K562 (cell line): Measurements from ENCODE around the gene CD40. TPM values are rescaled to one million over a fixed set of nuclear protein-coding genes. Genes with fewer than 3 reads are reported as not detected.

Experiments
- DIDO1 ChIP-seq: fragments of 450-650 bp; IDR thresholded peaks from 2 replicates; pipeline ENCODE4 v1.6.1; 2016; ENCODE audit warnings: low read depth, missing biosample characterization, missing genetic modification characterization
- POLR2AphosphoS2 ChIP-seq: IDR thresholded peaks from 2 replicates; pipeline ENCODE4 v1.6.1; 2012; ENCODE audit warnings: low read length, improper control_type of control experiment
- RFX7 ChIP-seq: fragments of 250-450 bp; sonication (Bioruptor Pico); IDR thresholded peaks from 2 replicates; pipeline ENCODE4 v1.5.1; 2021; ENCODE audit warnings: mild to moderate bottlenecking
- RREB1 ChIP-seq: fragments of 250-450 bp; sonication (Bioruptor Pico); IDR thresholded peaks from 2 replicates; pipeline ENCODE4 v1.4.0; 2020
- STAT5B ChIP-seq: fragments of 250-450 bp; sonication (Bioruptor Pico); IDR thresholded peaks from 2 replicates; pipeline ENCODE4 v1.8.0; 2021; ENCODE audit warnings: mild to moderate bottlenecking, inconsistent platforms
- ZNF133 ChIP-seq: fragments of 250-450 bp; sonication (Bioruptor Pico); IDR thresholded peaks from 2 replicates; pipeline ENCODE4 v1.4.0; 2020; ENCODE audit warnings: mild to moderate bottlenecking
- polyA plus RNA-seq, 8 experiments: library from polyadenylated mRNA; depleted of rRNA in 4 of 8; stranded (reverse) in 5 of 8; unstranded in 3 of 8; fragments of >200 nt; fragmentation: Nextera tagmentation in 2 of 8; fragmentation: Illumina TruSeq in 1 of 8; extraction: Ambion mirVana in 2 of 8; extraction: Trizol in 1 of 8; gene quantifications; 2 replicates each; pipeline versions ENCODE4 v1.2.1 to v1.2.3, GENCODE V29; 2011 to 2014; ENCODE audit warnings: inconsistent platforms in 1 of 8, missing spikeins in 1 of 8
- total RNA-seq, 7 experiments: library from RNA; depleted of rRNA in 6 of 7; stranded (reverse); fragments of >200 nt in 6 of 7; fragmentation: Illumina TruSeq in 2 of 7; extraction: Trizol in 2 of 7; gene quantifications; 2 replicates each; pipeline versions ENCODE4 v1.2.1 to v1.2.3, GENCODE V29; 2011 to 2021; ENCODE audit warnings: low replicate concordance in 1 of 7
- TF ChIP-seq, protein P1 (sequence below), 3 experiments: IDR thresholded peaks in 2 of 3; conservative IDR thresholded peaks in 1 of 3; 2 replicates each; pipeline ENCODE4 v1.5.1; 2011 to 2012; ENCODE audit warnings: low read length in 3 of 3, mild to moderate bottlenecking in 3 of 3, control low read depth in 2 of 3, improper control_type of control experiment in 1 of 3, inconsistent platforms in 1 of 3, low read depth in 1 of 3, mixed read lengths in 1 of 3, moderate library complexity in 1 of 3; ENCODE audit not compliant: insufficient read depth in 2 of 3

CD40 gene
- total and polyA plus RNA-seq, 9 of the 15 experiments (the other 6 are each of a cell fraction or from before 2014, with no cell fraction given): 0.76 to 3.7 (median 1.6) TPM

GRCh38 chr20:46087161-46087560 is 31.0 kb upstream of the CD40 start (continued):
- TF ChIP-seq RREB1 (CRISPR knock-in tag) (no peak), ZNF133 (CRISPR knock-in tag) (no peak), POLR2AphosphoS2 (no peak), RFX7 (CRISPR knock-in tag) (no peak), STAT5B (CRISPR knock-in tag) (no peak), DIDO1 (tag) (no peak)
- TF ChIP-seq, protein P1, sequence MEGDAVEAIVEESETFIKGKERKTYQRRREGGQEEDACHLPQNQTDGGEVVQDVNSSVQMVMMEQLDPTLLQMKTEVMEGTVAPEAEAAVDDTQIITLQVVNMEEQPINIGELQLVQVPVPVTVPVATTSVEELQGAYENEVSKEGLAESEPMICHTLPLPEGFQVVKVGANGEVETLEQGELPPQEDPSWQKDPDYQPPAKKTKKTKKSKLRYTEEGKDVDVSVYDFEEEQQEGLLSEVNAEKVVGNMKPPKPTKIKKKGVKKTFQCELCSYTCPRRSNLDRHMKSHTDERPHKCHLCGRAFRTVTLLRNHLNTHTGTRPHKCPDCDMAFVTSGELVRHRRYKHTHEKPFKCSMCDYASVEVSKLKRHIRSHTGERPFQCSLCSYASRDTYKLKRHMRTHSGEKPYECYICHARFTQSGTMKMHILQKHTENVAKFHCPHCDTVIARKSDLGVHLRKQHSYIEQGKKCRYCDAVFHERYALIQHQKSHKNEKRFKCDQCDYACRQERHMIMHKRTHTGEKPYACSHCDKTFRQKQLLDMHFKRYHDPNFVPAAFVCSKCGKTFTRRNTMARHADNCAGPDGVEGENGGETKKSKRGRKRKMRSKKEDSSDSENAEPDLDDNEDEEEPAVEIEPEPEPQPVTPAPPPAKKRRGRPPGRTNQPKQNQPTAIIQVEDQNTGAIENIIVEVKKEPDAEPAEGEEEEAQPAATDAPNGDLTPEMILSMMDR (IDR thresholded peaks at IDR 0.05 in 2 of 3, conservative IDR thresholded peaks at IDR 0.05 in 1 of 3; ENCODE audit: insufficient read depth in 2 of 3, low read depth in 1 of 3, low read length in 3 of 3): peak in 2 of 3 experiments; percentile 28 to 48; a peak in 3 of 6 replicates
